Measurements from ENCODE around the gene JADE3.
"Not testable (repeated sequence)": the region's sequence is repeated elsewhere in the genome, so short reads cannot be mapped to it uniquely, and the experiment has no call there.

JADE3 gene

GRCh38 chrX:46957297-46957696 lies 45.1 kb downstream of the JADE3 start:
- Histone ChIP-seq H3K4me3 (ENCODE audit: low read depth in 1 of 5, low read length in 5 of 5) (no peak overlapping the region), H3K27me3 (ENCODE audit: control insufficient read depth in 5 of 5, insufficient read depth in 4 of 5, low read length in 5 of 5) (peaks cover 0 to 3% (median 0%) of the 10 kb centered on the region in 5 donors), H3K36me3 (ENCODE audit: control insufficient read depth in 5 of 5, insufficient read depth in 5 of 5, low read length in 5 of 5) (no peaks in the 10 kb centered on the region), H3K4me1 (ENCODE audit: control insufficient read depth in 5 of 5, insufficient read depth in 5 of 5, low read length in 5 of 5) (peaks cover 0 to 23% (median 12%) of the 10 kb centered on the region in 5 donors), H3K27ac (ENCODE audit: low read depth, low read length) (no peak overlapping the region), H3K9me3 (ENCODE audit: control insufficient read depth in 5 of 5, low read length in 5 of 5) (no peaks in the 10 kb centered on the region), H3K9ac (ENCODE audit: low read length in 5 of 5) (no peak overlapping the region)

DNA sequence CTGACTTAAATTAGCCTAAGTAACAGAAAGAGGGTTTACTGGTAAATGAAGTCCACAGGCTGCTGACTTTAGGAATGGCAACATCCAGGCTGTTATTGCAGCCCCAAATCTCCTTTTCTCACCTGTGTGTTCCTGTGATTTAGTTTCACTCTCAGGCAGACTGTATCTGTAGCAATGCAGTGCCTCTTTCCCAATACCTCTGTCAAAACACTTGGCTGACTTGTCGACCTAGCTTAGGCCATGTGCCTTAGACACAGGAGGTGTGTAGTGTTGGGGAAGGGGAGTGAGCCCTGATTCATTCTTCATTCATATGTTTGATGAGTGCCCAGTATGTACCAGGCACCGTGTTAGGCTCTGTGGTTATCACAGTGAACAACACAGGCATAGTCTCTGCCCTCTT lies 46.9 kb downstream of the JADE3 start:
- Histone ChIP-seq H3K4me3 (ENCODE audit: low read depth in 1 of 5, low read length in 5 of 5) (no peak overlapping the region), H3K9ac (ENCODE audit: low read length in 5 of 5) (no peak overlapping the region), H3K4me1 (ENCODE audit: control insufficient read depth in 5 of 5, insufficient read depth in 5 of 5, low read length in 5 of 5) (peaks cover 0 to 14% (median 2%) of the 10 kb centered on the region in 5 donors), H3K27me3 (ENCODE audit: control insufficient read depth in 5 of 5, insufficient read depth in 4 of 5, low read length in 5 of 5) (peaks cover 0 to 3% (median 0%) of the 10 kb centered on the region in 5 donors), H3K9me3 (ENCODE audit: control insufficient read depth in 5 of 5, low read length in 5 of 5) (no peaks in the 10 kb centered on the region), H3K36me3 (ENCODE audit: control insufficient read depth in 5 of 5, insufficient read depth in 5 of 5, low read length in 5 of 5) (no peaks in the 10 kb centered on the region), H3K27ac (ENCODE audit: low read depth, low read length) (no peak overlapping the region)

DNA sequence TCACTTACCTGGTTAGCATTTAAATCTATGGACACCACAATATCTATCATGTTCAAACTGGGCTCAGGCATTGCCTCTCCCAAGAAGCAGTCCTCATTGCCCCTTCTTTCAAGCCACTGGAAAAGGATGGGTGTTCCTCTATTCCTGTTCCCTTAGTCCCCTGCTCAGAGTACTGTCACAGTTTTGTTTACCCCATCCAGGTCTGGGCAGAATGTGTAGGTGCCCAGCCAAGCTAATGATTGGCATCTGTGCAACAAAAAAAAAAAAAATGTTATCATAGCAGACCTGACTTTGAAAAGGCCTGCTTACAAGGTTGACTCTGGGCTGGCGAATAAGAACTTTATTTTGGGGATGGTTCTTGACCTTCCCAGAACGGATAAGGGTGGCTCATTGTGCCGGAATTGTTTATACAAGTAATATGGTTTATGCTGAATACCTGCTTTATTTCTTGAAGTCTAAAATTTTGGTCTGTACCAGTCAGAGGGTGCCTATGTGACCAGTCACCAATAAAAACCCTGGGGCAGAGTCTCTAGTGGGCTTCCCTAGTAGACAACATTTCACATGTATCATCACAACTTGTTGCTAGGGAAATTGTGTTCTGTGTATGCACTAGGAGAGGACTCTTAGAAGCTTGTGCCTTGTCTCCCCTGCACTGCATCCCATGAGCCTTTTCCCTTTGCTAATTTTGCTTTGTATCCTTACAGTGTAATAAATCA lies 47.9 kb downstream of the JADE3 start:
- H3K9me3 ChIP-seq (ENCODE audit: control insufficient read depth in 5 of 5, low read length in 5 of 5), result no peaks in the 10 kb centered on the region
- peaks cover 0 to 3% (median 0%) of the 10 kb centered on the region in 5 donors for H3K27me3 ChIP-seq (ENCODE audit: control insufficient read depth in 5 of 5, insufficient read depth in 4 of 5, low read length in 5 of 5)
- no peaks in the 10 kb centered on the region for H3K36me3 ChIP-seq (ENCODE audit: control insufficient read depth in 5 of 5, insufficient read depth in 5 of 5, low read length in 5 of 5)
- no peak overlapping the region for H3K27ac ChIP-seq (ENCODE audit: low read depth, low read length)
- H3K4me3 ChIP-seq (ENCODE audit: low read depth in 1 of 5, low read length in 5 of 5), result no peak overlapping the region
- peaks cover 0 to 5% (median 0%) of the 10 kb centered on the region in 5 donors for H3K4me1 ChIP-seq (ENCODE audit: control insufficient read depth in 5 of 5, insufficient read depth in 5 of 5, low read length in 5 of 5)
- H3K9ac ChIP-seq (ENCODE audit: low read length in 5 of 5), result no peak overlapping the region

DNA sequence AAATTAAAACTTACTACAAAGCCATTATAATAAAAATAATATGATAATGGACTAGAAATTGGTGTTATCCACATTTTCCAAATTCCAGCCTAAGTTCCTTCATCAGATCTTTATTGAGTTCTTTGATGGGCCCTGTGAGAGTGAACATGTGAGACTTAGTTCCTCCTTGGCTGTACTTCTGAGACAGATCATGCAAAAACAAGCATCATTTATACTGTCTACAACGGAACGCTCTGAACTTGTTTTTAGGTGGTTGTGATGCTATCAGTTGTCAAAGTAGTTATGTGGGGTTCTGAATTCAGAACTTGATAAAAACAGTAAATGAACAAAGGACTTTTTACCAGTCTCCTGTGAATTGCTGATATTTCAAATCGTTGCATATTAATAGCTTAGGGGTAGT lies 48.9 kb downstream of the JADE3 start:
- Histone ChIP-seq H3K9me3 (ENCODE audit: control insufficient read depth in 5 of 5, low read length in 5 of 5) (no peaks in the 10 kb centered on the region), H3K4me3 (ENCODE audit: low read depth in 1 of 5, low read length in 5 of 5) (no peak overlapping the region), H3K27ac (ENCODE audit: low read depth, low read length) (no peak overlapping the region), H3K36me3 (ENCODE audit: control insufficient read depth in 5 of 5, insufficient read depth in 5 of 5, low read length in 5 of 5) (no peaks in the 10 kb centered on the region), H3K9ac (ENCODE audit: low read length in 5 of 5) (no peak overlapping the region), H3K27me3 (ENCODE audit: control insufficient read depth in 5 of 5, insufficient read depth in 4 of 5, low read length in 5 of 5) (peaks cover 0 to 3% (median 0%) of the 10 kb centered on the region in 5 donors), H3K4me1 (ENCODE audit: control insufficient read depth in 5 of 5, insufficient read depth in 5 of 5, low read length in 5 of 5) (peaks cover 0 to 5% (median 0%) of the 10 kb centered on the region in 5 donors)

DNA sequence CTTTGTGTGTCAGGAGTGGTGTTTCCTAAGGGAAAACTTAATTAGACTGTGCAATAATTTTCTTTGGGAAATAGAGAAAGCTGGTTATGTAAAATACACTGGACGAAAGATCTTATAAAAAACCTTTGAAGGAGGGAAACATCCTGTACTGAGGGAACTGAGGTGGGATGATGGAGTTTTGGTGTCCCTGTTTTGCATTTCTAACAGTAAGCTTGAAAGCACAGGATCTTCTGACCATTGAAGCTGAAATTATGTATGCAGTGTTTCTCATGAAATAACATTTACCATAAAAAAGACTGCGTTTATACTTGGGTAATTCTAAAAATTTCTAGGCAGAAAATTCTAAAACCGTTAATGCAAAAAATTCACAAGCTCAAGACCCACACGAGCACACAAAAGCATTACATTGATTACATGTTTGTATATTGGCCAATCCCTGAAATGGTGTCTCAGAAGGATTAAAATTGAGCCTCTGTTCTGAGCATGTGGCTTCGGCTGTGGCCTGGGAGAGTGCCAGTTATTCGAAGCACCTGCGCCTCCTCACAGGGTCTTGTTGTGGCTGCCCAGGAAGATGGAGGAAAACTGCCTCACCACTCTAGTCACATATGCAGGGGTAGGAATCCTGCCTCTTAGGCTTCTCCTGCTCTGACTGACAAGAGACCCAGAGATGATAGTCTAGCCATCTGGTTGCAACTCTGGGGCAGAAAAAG lies 49.5 kb downstream of the JADE3 start:
- Histone ChIP-seq H3K9ac (ENCODE audit: low read length in 5 of 5) (no peak overlapping the region), H3K4me3 (ENCODE audit: low read depth in 1 of 5, low read length in 5 of 5) (no peak overlapping the region), H3K27me3 (ENCODE audit: control insufficient read depth in 5 of 5, insufficient read depth in 4 of 5, low read length in 5 of 5) (peaks cover 0 to 3% (median 0%) of the 10 kb centered on the region in 5 donors), H3K36me3 (ENCODE audit: control insufficient read depth in 5 of 5, insufficient read depth in 5 of 5, low read length in 5 of 5) (no peaks in the 10 kb centered on the region), H3K27ac (ENCODE audit: low read depth, low read length) (no peak overlapping the region), H3K9me3 (ENCODE audit: control insufficient read depth in 5 of 5, low read length in 5 of 5) (no peaks in the 10 kb centered on the region), H3K4me1 (ENCODE audit: control insufficient read depth in 5 of 5, insufficient read depth in 5 of 5, low read length in 5 of 5) (peaks cover 0 to 5% (median 0%) of the 10 kb centered on the region in 5 donors)

GRCh38 chrX:46965125-46965758 lies 53.0 kb downstream of the JADE3 start:
- Histone ChIP-seq H3K27me3 (ENCODE audit: control insufficient read depth in 5 of 5, insufficient read depth in 4 of 5, low read length in 5 of 5) (no peaks in the 10 kb centered on the region), H3K9ac (ENCODE audit: low read length in 5 of 5) (no peak overlapping the region), H3K36me3 (ENCODE audit: control insufficient read depth in 5 of 5, insufficient read depth in 5 of 5, low read length in 5 of 5) (no peaks in the 10 kb centered on the region), H3K4me3 (ENCODE audit: low read depth in 1 of 5, low read length in 5 of 5) (no peak overlapping the region), H3K4me1 (ENCODE audit: control insufficient read depth in 5 of 5, insufficient read depth in 5 of 5, low read length in 5 of 5) (no peaks in the 10 kb centered on the region), H3K9me3 (ENCODE audit: control insufficient read depth in 5 of 5, low read length in 5 of 5) (no peaks in the 10 kb centered on the region), H3K27ac (ENCODE audit: low read depth, low read length) (no peak overlapping the region)

DNA sequence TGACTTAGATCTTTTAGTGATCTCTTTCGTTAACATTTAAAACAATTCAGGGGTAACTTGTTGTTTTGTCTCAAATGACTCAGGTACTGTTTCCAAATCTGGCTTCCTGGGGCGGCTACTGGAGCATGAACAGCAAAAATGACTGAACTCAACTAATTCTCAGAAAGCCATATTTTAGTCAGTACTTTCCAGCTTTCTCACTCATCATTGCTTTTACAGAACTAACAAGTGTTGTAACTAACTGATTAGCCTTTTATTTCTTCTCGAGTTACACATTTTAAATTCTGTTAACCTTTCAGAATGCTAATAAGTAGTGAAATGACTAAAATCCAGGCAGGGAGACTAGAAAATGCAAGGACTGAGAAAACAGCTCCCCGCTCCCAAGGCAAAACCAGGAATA lies 55.3 kb downstream of the JADE3 start:
- Histone ChIP-seq H3K4me1 (ENCODE audit: control insufficient read depth in 5 of 5, insufficient read depth in 5 of 5, low read length in 5 of 5) (no peaks in the 10 kb centered on the region), H3K9me3 (ENCODE audit: control insufficient read depth in 5 of 5, low read length in 5 of 5) (no peaks in the 10 kb centered on the region), H3K4me3 (ENCODE audit: low read depth in 1 of 5, low read length in 5 of 5) (no peak overlapping the region), H3K9ac (ENCODE audit: low read length in 5 of 5) (no peak overlapping the region), H3K27me3 (ENCODE audit: control insufficient read depth in 5 of 5, insufficient read depth in 4 of 5, low read length in 5 of 5) (peaks cover 0 to 4% (median 0%) of the 10 kb centered on the region in 5 donors), H3K27ac (ENCODE audit: low read depth, low read length) (no peak overlapping the region), H3K36me3 (ENCODE audit: control insufficient read depth in 5 of 5, insufficient read depth in 5 of 5, low read length in 5 of 5) (no peaks in the 10 kb centered on the region)

DNA sequence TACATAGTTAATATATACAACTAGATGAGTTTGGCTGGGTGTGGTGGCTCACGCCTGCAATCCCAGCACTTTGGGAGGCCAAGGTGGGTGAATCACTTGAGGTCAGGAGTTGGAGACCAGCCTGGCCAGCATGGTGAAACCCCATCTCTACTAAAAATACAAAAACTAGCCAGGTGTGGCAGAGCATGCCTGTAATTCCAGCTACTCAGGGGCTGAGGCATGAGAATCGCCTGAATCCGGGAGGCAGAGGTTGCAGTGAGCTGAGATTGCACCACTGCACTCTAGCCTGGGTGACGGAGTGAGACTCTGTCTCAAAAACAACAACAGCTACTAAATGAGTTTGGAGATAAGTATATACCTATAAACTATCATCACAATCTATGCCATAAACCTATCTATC lies 64.8 kb downstream of the JADE3 start:
- H3K4me3 ChIP-seq (ENCODE audit: low read depth in 1 of 5, low read length in 5 of 5), result not testable (repeated sequence)

GRCh38 chrX:46978341-46979291 lies 66.4 kb downstream of the JADE3 start:
- H3K27me3 ChIP-seq (ENCODE audit: control insufficient read depth in 5 of 5, insufficient read depth in 4 of 5, low read length in 5 of 5), result peaks cover 0 to under 1% (median 0%) of the 10 kb centered on the region in 5 donors
- H3K36me3 ChIP-seq (ENCODE audit: control insufficient read depth in 5 of 5, insufficient read depth in 5 of 5, low read length in 5 of 5), result no peaks in the 10 kb centered on the region
- H3K27ac ChIP-seq (ENCODE audit: low read depth, low read length), result no peak overlapping the region
- H3K9ac ChIP-seq (ENCODE audit: low read length in 5 of 5), result no peak overlapping the region
- no peak overlapping the region for H3K4me3 ChIP-seq (ENCODE audit: low read depth in 1 of 5, low read length in 5 of 5)
- H3K4me1 ChIP-seq (ENCODE audit: control insufficient read depth in 5 of 5, insufficient read depth in 5 of 5, low read length in 5 of 5), result peaks cover 0 to 7% (median 0%) of the 10 kb centered on the region in 5 donors
- peaks cover 0 to 13% (median 5%) of the 10 kb centered on the region in 5 donors for H3K9me3 ChIP-seq (ENCODE audit: control insufficient read depth in 5 of 5, low read length in 5 of 5)

More for the DNA sequence above, 64.8 kb downstream of the JADE3 start:
- H3K36me3 ChIP-seq (ENCODE audit: control insufficient read depth in 5 of 5, insufficient read depth in 5 of 5, low read length in 5 of 5); H3K27me3 ChIP-seq (ENCODE audit: control insufficient read depth in 5 of 5, insufficient read depth in 4 of 5, low read length in 5 of 5); H3K4me1 ChIP-seq (ENCODE audit: control insufficient read depth in 5 of 5, insufficient read depth in 5 of 5, low read length in 5 of 5); H3K27ac ChIP-seq (ENCODE audit: low read depth, low read length); H3K9ac ChIP-seq (ENCODE audit: low read length in 5 of 5); H3K9me3 ChIP-seq (ENCODE audit: control insufficient read depth in 5 of 5, low read length in 5 of 5): not testable (repeated sequence)
